Measurements from ENCODE around the gene AP3B1.

DNA sequence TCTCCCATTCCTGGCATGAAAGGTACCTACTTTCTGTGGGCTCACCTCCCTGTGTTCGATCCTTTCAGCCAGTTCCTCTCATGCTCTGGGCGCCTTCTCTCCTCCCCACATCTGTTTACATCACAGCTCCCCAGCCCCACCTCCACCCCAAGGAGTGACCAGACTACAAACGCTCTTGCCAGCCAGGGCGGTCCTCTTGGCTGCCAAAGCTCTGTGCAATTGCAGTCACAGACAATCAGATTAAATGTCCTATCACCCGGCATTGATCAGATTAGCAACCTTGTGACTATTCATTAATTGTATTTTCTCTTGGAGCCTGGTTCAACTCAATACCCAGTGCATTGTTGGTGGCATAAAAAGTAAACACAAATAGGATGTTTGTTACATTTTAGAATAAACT lies 307.2 kb downstream of the AP3B1 start:
- TF ChIP-seq, protein P1, sequence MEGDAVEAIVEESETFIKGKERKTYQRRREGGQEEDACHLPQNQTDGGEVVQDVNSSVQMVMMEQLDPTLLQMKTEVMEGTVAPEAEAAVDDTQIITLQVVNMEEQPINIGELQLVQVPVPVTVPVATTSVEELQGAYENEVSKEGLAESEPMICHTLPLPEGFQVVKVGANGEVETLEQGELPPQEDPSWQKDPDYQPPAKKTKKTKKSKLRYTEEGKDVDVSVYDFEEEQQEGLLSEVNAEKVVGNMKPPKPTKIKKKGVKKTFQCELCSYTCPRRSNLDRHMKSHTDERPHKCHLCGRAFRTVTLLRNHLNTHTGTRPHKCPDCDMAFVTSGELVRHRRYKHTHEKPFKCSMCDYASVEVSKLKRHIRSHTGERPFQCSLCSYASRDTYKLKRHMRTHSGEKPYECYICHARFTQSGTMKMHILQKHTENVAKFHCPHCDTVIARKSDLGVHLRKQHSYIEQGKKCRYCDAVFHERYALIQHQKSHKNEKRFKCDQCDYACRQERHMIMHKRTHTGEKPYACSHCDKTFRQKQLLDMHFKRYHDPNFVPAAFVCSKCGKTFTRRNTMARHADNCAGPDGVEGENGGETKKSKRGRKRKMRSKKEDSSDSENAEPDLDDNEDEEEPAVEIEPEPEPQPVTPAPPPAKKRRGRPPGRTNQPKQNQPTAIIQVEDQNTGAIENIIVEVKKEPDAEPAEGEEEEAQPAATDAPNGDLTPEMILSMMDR (IDR thresholded peaks at IDR 0.05), result no peak
- no peak for TF ChIP-seq POLR2A (IDR thresholded peaks at IDR 0.05)
